GM21619 (cell line): ENCODE data around the gene RABIF.

Experiments used
- ATAC-seq: cut with Tn5 transposase; IDR thresholded peaks from one replicate; pipeline ENCODE4 v1.9.1; 2021; ENCODE audit not compliant: unreplicated experiment

RABIF gene

GRCh38 chr1:202879128-202879527, 9.8 kb downstream of the RABIF start:
- no peak for ATAC-seq

- ATAC-seq = no peak
Observed at GRCh38 chr1:202873026-202873425, 15.9 kb downstream of the RABIF start.

GRCh38 chr1:202871367-202871766, 17.6 kb downstream of the RABIF start:
- no peak for ATAC-seq

GRCh38 chr1:202862679-202863560, 26.0 kb downstream of the RABIF start:
- ATAC-seq = no peak

GRCh38 chr1:202861420-202862132, 27.4 kb downstream of the RABIF start:
- peak; percentile 81 for ATAC-seq

GRCh38 chr1:202860744-202861419, 28.1 kb downstream of the RABIF start:
- ATAC-seq = no peak

GRCh38 chr1:202858789-202859414, 30.0 kb downstream of the RABIF start:
- no peak for ATAC-seq

- no peak for ATAC-seq
Observed at GRCh38 chr1:202858331-202858730, 30.6 kb downstream of the RABIF start.

- no peak for ATAC-seq
Observed at GRCh38 chr1:202857136-202857610, 31.8 kb downstream of the RABIF start.

GRCh38 chr1:202856014-202856413, 32.9 kb downstream of the RABIF start:
- no peak for ATAC-seq

GRCh38 chr1:202854787-202855186, 34.2 kb downstream of the RABIF start:
- no peak for ATAC-seq

- ATAC-seq = no peak
Observed at GRCh38 chr1:202852163-202852904, 36.6 kb downstream of the RABIF start.

GRCh38 chr1:202850593-202851362, 38.2 kb downstream of the RABIF start:
- no peak for ATAC-seq

GRCh38 chr1:202848191-202848542, 40.8 kb downstream of the RABIF start:
- ATAC-seq = peak; percentile 86

GRCh38 chr1:202844935-202845334, 44.0 kb downstream of the RABIF start:
- ATAC-seq = no peak

- ATAC-seq = no peak
Observed at GRCh38 chr1:202844259-202844658, 44.7 kb downstream of the RABIF start.

- no peak for ATAC-seq
Observed at GRCh38 chr1:202843081-202843480, 45.9 kb downstream of the RABIF start.

- no peak for ATAC-seq
Observed at GRCh38 chr1:202837746-202838262, 51.1 kb downstream of the RABIF start.

GRCh38 chr1:202836623-202837403, 52.1 kb downstream of the RABIF start:
- ATAC-seq = no peak
